ENCODE results near the gene BAAT.
"Not testable (repeated sequence)": the region's sequence is repeated elsewhere in the genome, so short reads cannot be mapped to it uniquely, and the experiment has no call there.

BAAT gene

GRCh38 chr9:101384873-101385536 is at the start of gene BAAT:
Gene BAAT, minus strand, starts transcription at chr9:101385006. Its CDS starts 13,602 bp downstream, at chr9:101371404.
- in situ Hi-C loops (cut with MboI; ENCODE audit: low sequenced_read_pairs) = not testable (repeated sequence)

GRCh38 chr9:101433229-101433628 is 48.4 kb upstream of the BAAT start:
- in situ Hi-C loops (cut with MboI; ENCODE audit: low sequenced_read_pairs) = no loop called here

- in situ Hi-C loops (cut with MboI; ENCODE audit: low sequenced_read_pairs) = no loop called here
These were observed 47.9 kb upstream of the BAAT start for GRCh38 chr9:101432740-101433139.

- in situ Hi-C loops (cut with MboI; ENCODE audit: low sequenced_read_pairs) = no loop called here
These were observed 47.4 kb upstream of the BAAT start for GRCh38 chr9:101432171-101432570.

GRCh38 chr9:101429736-101430135 is 44.9 kb upstream of the BAAT start:
- in situ Hi-C loops (cut with MboI; ENCODE audit: low sequenced_read_pairs) = no loop called here

- in situ Hi-C loops (cut with MboI; ENCODE audit: low sequenced_read_pairs) = no loop called here
These were observed 44.1 kb upstream of the BAAT start for GRCh38 chr9:101428909-101429308.

- in situ Hi-C loops (cut with MboI; ENCODE audit: low sequenced_read_pairs) = no loop called here
These were observed 43.3 kb upstream of the BAAT start for GRCh38 chr9:101427957-101428655.

- in situ Hi-C loops (cut with MboI; ENCODE audit: low sequenced_read_pairs) = no loop called here
These were observed 42.6 kb upstream of the BAAT start for GRCh38 chr9:101427358-101427757.

- in situ Hi-C loops (cut with MboI; ENCODE audit: low sequenced_read_pairs) = no loop called here
These were observed 36.9 kb upstream of the BAAT start for GRCh38 chr9:101421653-101422065.

- in situ Hi-C loops (cut with MboI; ENCODE audit: low sequenced_read_pairs) = no loop called here
These were observed 35.1 kb upstream of the BAAT start for GRCh38 chr9:101419863-101420262.

- in situ Hi-C loops (cut with MboI; ENCODE audit: low sequenced_read_pairs) = no loop called here
These were observed 34.0 kb upstream of the BAAT start for GRCh38 chr9:101418518-101419430.

GRCh38 chr9:101417977-101418376 is 33.2 kb upstream of the BAAT start:
- in situ Hi-C loops (cut with MboI; ENCODE audit: low sequenced_read_pairs) = no loop called here

GRCh38 chr9:101417389-101417788 is 32.6 kb upstream of the BAAT start:
- in situ Hi-C loops (cut with MboI; ENCODE audit: low sequenced_read_pairs) = no loop called here

- in situ Hi-C loops (cut with MboI; ENCODE audit: low sequenced_read_pairs) = no loop called here
These were observed 30.8 kb upstream of the BAAT start for GRCh38 chr9:101415578-101415977.

- in situ Hi-C loops (cut with MboI; ENCODE audit: low sequenced_read_pairs) = no loop called here
These were observed 30.0 kb upstream of the BAAT start for GRCh38 chr9:101414839-101415238.

- in situ Hi-C loops (cut with MboI; ENCODE audit: low sequenced_read_pairs) = no loop called here
These were observed 24.3 kb upstream of the BAAT start for GRCh38 chr9:101409079-101409477.

GRCh38 chr9:101408374-101409078 is 23.7 kb upstream of the BAAT start:
- in situ Hi-C loops (cut with MboI; ENCODE audit: low sequenced_read_pairs) = no loop called here

GRCh38 chr9:101403516-101404285 is 18.9 kb upstream of the BAAT start:
- in situ Hi-C loops (cut with MboI; ENCODE audit: low sequenced_read_pairs) = no loop called here

GRCh38 chr9:101400120-101400519 is 15.3 kb upstream of the BAAT start:
- in situ Hi-C loops (cut with MboI; ENCODE audit: low sequenced_read_pairs) = no loop called here

- in situ Hi-C loops (cut with MboI; ENCODE audit: low sequenced_read_pairs) = no loop called here
These were observed 14.8 kb upstream of the BAAT start for GRCh38 chr9:101399643-101399970.

Measured in HL-60/S4 (cell line).